ENCODE data around the gene GPR142. TPM values are rescaled to one million over a fixed set of nuclear protein-coding genes. Genes with fewer than 3 reads are reported as not detected.

The GPR142 gene
- total RNA-seq, 6 donors from 2014 or later = 0.27 TPM; not detected in 5

DNA sequence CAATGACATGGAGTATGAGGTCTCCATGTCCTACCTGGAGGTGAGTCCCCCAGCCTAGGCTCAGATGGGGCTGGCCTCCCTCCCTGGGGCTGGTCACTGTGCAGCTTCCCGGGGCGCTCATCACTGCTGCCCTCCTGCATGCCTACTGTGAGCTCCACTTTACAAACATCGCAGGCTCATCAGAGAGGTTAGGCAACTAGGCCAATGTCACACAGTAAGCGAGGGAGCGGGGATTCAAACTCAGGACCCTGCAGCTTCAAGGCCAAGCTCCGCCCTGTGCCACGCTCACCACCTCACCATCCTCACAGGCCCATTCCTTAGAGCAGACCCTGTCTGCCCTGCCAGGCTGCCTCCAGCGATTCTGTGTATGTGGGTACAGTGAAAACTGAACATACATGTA lies 24.2 kb upstream of the GPR142 start:
- WGBS, 2 donors = 86 to 96% methylated on average over 8 of the region's 8 CpGs
- no peak overlapping the region for H3K27ac ChIP-seq
- H3K36me3 ChIP-seq = no peaks in the 10 kb centered on the region

GRCh38 chr17:74343526-74344284 lies 23.6 kb upstream of the GPR142 start:
- TF ChIP-seq POLR2A (IDR thresholded peaks at IDR 0.05) (no peak), EP300 (IDR thresholded peaks at IDR 0.05) (no peak), POLR2AphosphoS5 (IDR thresholded peaks at IDR 0.05) (no peak)
- TF ChIP-seq, protein P1, sequence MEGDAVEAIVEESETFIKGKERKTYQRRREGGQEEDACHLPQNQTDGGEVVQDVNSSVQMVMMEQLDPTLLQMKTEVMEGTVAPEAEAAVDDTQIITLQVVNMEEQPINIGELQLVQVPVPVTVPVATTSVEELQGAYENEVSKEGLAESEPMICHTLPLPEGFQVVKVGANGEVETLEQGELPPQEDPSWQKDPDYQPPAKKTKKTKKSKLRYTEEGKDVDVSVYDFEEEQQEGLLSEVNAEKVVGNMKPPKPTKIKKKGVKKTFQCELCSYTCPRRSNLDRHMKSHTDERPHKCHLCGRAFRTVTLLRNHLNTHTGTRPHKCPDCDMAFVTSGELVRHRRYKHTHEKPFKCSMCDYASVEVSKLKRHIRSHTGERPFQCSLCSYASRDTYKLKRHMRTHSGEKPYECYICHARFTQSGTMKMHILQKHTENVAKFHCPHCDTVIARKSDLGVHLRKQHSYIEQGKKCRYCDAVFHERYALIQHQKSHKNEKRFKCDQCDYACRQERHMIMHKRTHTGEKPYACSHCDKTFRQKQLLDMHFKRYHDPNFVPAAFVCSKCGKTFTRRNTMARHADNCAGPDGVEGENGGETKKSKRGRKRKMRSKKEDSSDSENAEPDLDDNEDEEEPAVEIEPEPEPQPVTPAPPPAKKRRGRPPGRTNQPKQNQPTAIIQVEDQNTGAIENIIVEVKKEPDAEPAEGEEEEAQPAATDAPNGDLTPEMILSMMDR (IDR thresholded peaks at IDR 0.05) = no peak
- ATAC-seq (ENCODE audit: low FRiP score in 2 of 2) = no peak
- no peaks in the 10 kb centered on the region for H3K27me3 ChIP-seq
- DNase-seq = no peak
- WGBS, 2 donors = 61 to 65% methylated on average over 2 to 8 of the region's 9 CpGs
- no peaks in the 10 kb centered on the region for H3K36me3 ChIP-seq
- H3K27ac ChIP-seq = no peak overlapping the region
- H3K9me3 ChIP-seq = no peaks in the 10 kb centered on the region
- H3K4me1 ChIP-seq = no peaks in the 10 kb centered on the region
- H3K4me3 ChIP-seq = no peak overlapping the region

More for the DNA sequence above, 24.2 kb upstream of the GPR142 start:
- DNase-seq (peak in 1 of 2 donors; percentile 6), ATAC-seq (ENCODE audit: low FRiP score in 2 of 2) (no peak)
- H3K4me1 ChIP-seq = no peaks in the 10 kb centered on the region
- no peak overlapping the region for H3K4me3 ChIP-seq
- H3K27me3 ChIP-seq = no peaks in the 10 kb centered on the region
- TF ChIP-seq EP300 (IDR thresholded peaks at IDR 0.05) (no peak), POLR2A (IDR thresholded peaks at IDR 0.05) (no peak)
- TF ChIP-seq, protein P1 (IDR thresholded peaks at IDR 0.05) = no peak
- H3K9me3 ChIP-seq = no peaks in the 10 kb centered on the region

GRCh38 chr17:74344658-74345057 lies 22.6 kb upstream of the GPR142 start:
- WGBS, 2 donors = 61 to 83% methylated on average over 6 to 21 of the region's 21 CpGs
- no peaks in the 10 kb centered on the region for H3K4me1 ChIP-seq
- H3K27me3 ChIP-seq = no peaks in the 10 kb centered on the region
- no peak for TF ChIP-seq POLR2AphosphoS5 (IDR thresholded peaks at IDR 0.05)
- TF ChIP-seq, protein P1 (IDR thresholded peaks at IDR 0.05) = no peak
- TF ChIP-seq POLR2A (IDR thresholded peaks at IDR 0.05) = no peak
- TF ChIP-seq EP300 (IDR thresholded peaks at IDR 0.05) = no peak
- no peaks in the 10 kb centered on the region for H3K9me3 ChIP-seq
- no peak for ATAC-seq (ENCODE audit: low FRiP score in 2 of 2)
- H3K27ac ChIP-seq = no peak overlapping the region
- peak in 1 of 2 donors; percentile 82 for DNase-seq
- H3K36me3 ChIP-seq = no peaks in the 10 kb centered on the region
- H3K4me3 ChIP-seq = no peak overlapping the region

- Histone ChIP-seq H3K36me3 (no peaks in the 10 kb centered on the region), H3K4me3 (no peak overlapping the region), H3K4me1 (no peaks in the 10 kb centered on the region), H3K9me3 (no peaks in the 10 kb centered on the region), H3K27ac (no peak overlapping the region), H3K27me3 (no peaks in the 10 kb centered on the region)
- WGBS, 2 donors = 80 to 82% methylated on average over 7 to 12 of the region's 13 CpGs
- ATAC-seq (ENCODE audit: low FRiP score in 2 of 2) = no peak
- DNase-seq = peak in 1 of 2 donors; percentile 44
- no peak for TF ChIP-seq POLR2AphosphoS5 (IDR thresholded peaks at IDR 0.05)
- TF ChIP-seq POLR2A (IDR thresholded peaks at IDR 0.05) = no peak
- TF ChIP-seq, protein P1 (IDR thresholded peaks at IDR 0.05) = no peak
- TF ChIP-seq EP300 (IDR thresholded peaks at IDR 0.05) = no peak
Measured at GRCh38 chr17:74345433-74346241, 21.7 kb upstream of the GPR142 start.
